H1 (cell line): ENCODE data around the gene CREB1. TPM values are rescaled to one million over a fixed set of nuclear protein-coding genes. Genes with fewer than 3 reads are reported as not detected.

Experiments
- CTCF ChIA-PET: fragments of 300-600 bp; sonication (Branson Sonifier 250); formaldehyde crosslinking; loops from one replicate; lab custom pipeline; 2021; ENCODE audit not compliant: partially characterized antibody; lab: Charles Lee
- POLR2A ChIA-PET: fragments of 300-600 bp; sonication (Branson Sonifier 250); formaldehyde crosslinking; loops from one replicate; lab custom pipeline; 2021; ENCODE audit warnings: inconsistent platforms; ENCODE audit not compliant: partially characterized antibody; lab: Charles Lee
- DNase-seq, 2 experiments: peaks; one replicate each; pipeline versions ENCODE4 v3.0.0 to v3.0.0-alpha.2; 2010 to 2022; ENCODE audit warnings: low spot score in 2 of 2, low read depth in 1 of 2, mixed read lengths in 1 of 2
- FAIRE-seq: peaks from 2 replicates; lab custom pipeline; 2011; peaks lifted over from hg19 to GRCh38; lab: Jason Lieb, UNC
- H2AFZ ChIP-seq: 2 replicates; pipeline ENCODE4 v1.8.1; 2012; ENCODE audit warnings: low read length, inconsistent platforms
- H2AK5ac ChIP-seq: 2 replicates; pipeline ENCODE4 v1.6.1; 2013; ENCODE audit warnings: low read depth, low read length
- H2BK120ac ChIP-seq: replicated peaks from 2 replicates; pipeline ENCODE3; 2013; ENCODE audit warnings: low read depth, low read length, inconsistent platforms
- H2BK12ac ChIP-seq: 2 replicates; pipeline ENCODE4 v1.6.1; 2013; ENCODE audit warnings: low read depth, low read length
- H2BK15ac ChIP-seq: 2 replicates; pipeline ENCODE4 v1.6.1; 2013; ENCODE audit warnings: low read length
- H2BK20ac ChIP-seq: 2 replicates; pipeline ENCODE4 v1.6.1; 2013; ENCODE audit warnings: low read length
- H2BK5ac ChIP-seq: 2 replicates; pipeline ENCODE4 v1.6.1; 2013; ENCODE audit warnings: low read depth, low read length
- H3K14ac ChIP-seq: 2 replicates; pipeline ENCODE4 v1.6.1; 2013; ENCODE audit warnings: inconsistent platforms; ENCODE audit not compliant: insufficient read length
- H3K18ac ChIP-seq: 2 replicates; pipeline ENCODE4 v1.6.1; 2013; ENCODE audit warnings: low read length; ENCODE audit errors: extremely low read depth
- H3K23ac ChIP-seq: 2 replicates; pipeline ENCODE4 v1.6.1; 2013; ENCODE audit warnings: inconsistent platforms; ENCODE audit not compliant: insufficient read length
- H3K23me2 ChIP-seq: 2 replicates; pipeline ENCODE4 v1.6.1; 2013; ENCODE audit warnings: low read depth, low read length
- H3K27ac ChIP-seq: 2 replicates; pipeline ENCODE4 v1.6.1; 2011; ENCODE audit warnings: low read depth, low read length, inconsistent platforms
- H3K27me3 ChIP-seq, 4 experiments: replicated peaks in 1 of 4; 1 replicate in 1 of 4; 2 replicates in 3 of 4; pipeline versions ENCODE4 v1.6.1 to v1.8.1; 2011 to 2013; ENCODE audit warnings: low read length in 3 of 4, mild to moderate bottlenecking in 3 of 4, inconsistent platforms in 2 of 4, mixed read lengths in 2 of 4, moderate library complexity in 1 of 4; ENCODE audit not compliant: control insufficient read depth in 3 of 4, insufficient read depth in 3 of 4; ENCODE audit errors: extremely low read depth in 1 of 4
- H3K36me3 ChIP-seq, 4 experiments: 2 replicates each; pipeline versions ENCODE4 v1.6.1 to v1.8.1; 2011 to 2013; ENCODE audit warnings: mild to moderate bottlenecking in 4 of 4, low read length in 3 of 4, moderate library complexity in 2 of 4, control low read depth in 1 of 4, inconsistent platforms in 1 of 4; ENCODE audit not compliant: insufficient read depth in 4 of 4, control insufficient read depth in 2 of 4
- H3K4ac ChIP-seq: replicated peaks from 2 replicates; pipeline ENCODE3; 2013; ENCODE audit warnings: low read length, low read depth, mixed read lengths, inconsistent platforms; ENCODE audit not compliant: insufficient read length
- H3K4me1 ChIP-seq, 4 experiments: replicated peaks in 1 of 4; 1 replicate in 1 of 4; 2 replicates in 3 of 4; pipeline versions ENCODE4 v1.6.1 to v1.8.1; 2011 to 2013; ENCODE audit warnings: low read length in 3 of 4, inconsistent platforms in 2 of 4, mixed read lengths in 1 of 4; ENCODE audit not compliant: insufficient read depth in 4 of 4, control insufficient read depth in 3 of 4
- H3K4me2 ChIP-seq, 2 experiments: 2 replicates each; pipeline versions ENCODE4 v1.6.1 to v1.8.1; 2011 to 2013; ENCODE audit warnings: low read depth in 2 of 2, low read length in 2 of 2, control low read depth in 1 of 2, inconsistent platforms in 1 of 2, mild to moderate bottlenecking in 1 of 2; ENCODE audit not compliant: insufficient read depth in 1 of 2
- H3K4me3 ChIP-seq, 4 experiments: fragments of 200-600, 300-600 bp in 1 of 4; sonication (generic), shearing (Covaris generic), sonication (Bioruptor Twin) in 1 of 4; 2 replicates each; pipeline versions ENCODE4 v1.5.1 to v1.8.1; 2011 to 2016; ENCODE audit warnings: low read length in 4 of 4, low read depth in 3 of 4, control low read depth in 2 of 4, inconsistent platforms in 2 of 4, mild to moderate bottlenecking in 2 of 4, mixed read lengths in 1 of 4, moderate library complexity in 1 of 4; ENCODE audit not compliant: insufficient read depth in 2 of 4; ENCODE audit errors: extremely low read depth in 1 of 4
- H3K56ac ChIP-seq: replicated peaks from 2 replicates; pipeline ENCODE3; 2013; ENCODE audit warnings: low read depth, mild to moderate bottlenecking, mixed read lengths, low read length, inconsistent platforms; ENCODE audit not compliant: insufficient read length
- H3K79me1 ChIP-seq: 2 replicates; pipeline ENCODE4 v1.6.1; 2013; ENCODE audit warnings: low read depth, low read length, control low read depth
- H3K79me2 ChIP-seq, 2 experiments: 2 replicates each; pipeline versions ENCODE4 v1.6.1 to v1.8.1; 2012 to 2013; ENCODE audit warnings: low read length in 2 of 2, mild to moderate bottlenecking in 2 of 2, inconsistent platforms in 1 of 2; ENCODE audit not compliant: insufficient read depth in 2 of 2, control insufficient read depth in 1 of 2
- H3K9ac ChIP-seq, 4 experiments: replicated peaks in 1 of 4; 1 replicate in 1 of 4; 2 replicates in 3 of 4; pipeline versions ENCODE4 v1.6.1 to v1.8.1; 2011 to 2013; ENCODE audit warnings: low read depth in 3 of 4, low read length in 3 of 4, control low read depth in 2 of 4, mild to moderate bottlenecking in 2 of 4, moderate library complexity in 2 of 4, inconsistent platforms in 1 of 4; ENCODE audit errors: extremely low read depth in 1 of 4
- H3K9me3 ChIP-seq, 2 experiments: 2 replicates each; pipeline versions ENCODE4 v1.6.1 to v1.8.1; 2012 to 2013; ENCODE audit warnings: mild to moderate bottlenecking in 2 of 2, moderate library complexity in 2 of 2, control low read depth in 1 of 2, inconsistent platforms in 1 of 2, low read depth in 1 of 2, low read length in 1 of 2, mixed read lengths in 1 of 2; ENCODE audit not compliant: insufficient read depth in 2 of 2
- H4K20me1 ChIP-seq, 2 experiments: replicated peaks in 1 of 2; 2 replicates each; pipeline versions ENCODE3 to v1.8.1; 2011 to 2013; ENCODE audit warnings: inconsistent platforms in 2 of 2, low read length in 2 of 2, mild to moderate bottlenecking in 1 of 2; ENCODE audit not compliant: insufficient read depth in 2 of 2, control insufficient read depth in 1 of 2
- H4K5ac ChIP-seq: 2 replicates; pipeline ENCODE4 v1.6.1; 2013; ENCODE audit warnings: low read length, low read depth, mixed read lengths, inconsistent platforms; ENCODE audit not compliant: insufficient read length
- H4K8ac ChIP-seq: 2 replicates; pipeline ENCODE4 v1.8.0; 2013; ENCODE audit warnings: mild to moderate bottlenecking, moderate library complexity, low read length, inconsistent platforms; ENCODE audit not compliant: insufficient read depth; ENCODE audit errors: extremely low read depth
- H4K91ac ChIP-seq: replicated peaks from 2 replicates; pipeline ENCODE3; 2013; ENCODE audit warnings: low read length, mixed read lengths, inconsistent platforms; ENCODE audit not compliant: insufficient read length
- NANOG ChIP-seq: IDR thresholded peaks from 2 replicates; pipeline ENCODE4 v1.6.1; 2011; ENCODE audit warnings: low read length, low read depth, mild to moderate bottlenecking, inconsistent platforms; ENCODE audit not compliant: insufficient read depth, poor library complexity, severe bottlenecking
- RBBP5 ChIP-seq: IDR thresholded peaks from 2 replicates; pipeline ENCODE4 v1.7.1; 2012; ENCODE audit warnings: low read depth, mild to moderate bottlenecking, inconsistent platforms, low read length, moderate library complexity, borderline replicate concordance
- SRF ChIP-seq: IDR thresholded peaks from 2 replicates; pipeline ENCODE4 v1.6.1; 2011; ENCODE audit warnings: mild to moderate bottlenecking, low read depth, low read length, moderate library complexity
- polyA plus RNA-seq, 7 experiments: library from polyadenylated mRNA; depleted of rRNA in 3 of 7; stranded (reverse) in 5 of 7; unstranded in 2 of 7; fragments of >200 nt in 5 of 7; fragments of 200-250 nt in 2 of 7; gene quantifications; 1 replicate in 5 of 7; 2 replicates in 1 of 7; 4 replicates in 1 of 7; pipeline versions ENCODE4 v1.2.1 to v1.2.3, GENCODE V29; 2011 to 2013; ENCODE audit warnings: missing spikeins in 2 of 7, mixed read lengths in 2 of 7
- total RNA-seq: library from RNA; stranded (reverse); fragmentation: NEBNext Ultra II Directional; extraction: Animal tissue kit (Norgen Biotek cat#: 25700); gene quantifications from 2 replicates; pipeline ENCODE4 v1.2.1, GENCODE V29; 2021

CREB1 gene
- total and polyA plus RNA-seq, 2 of the 8 experiments (the other 6 are each of a cell fraction or from before 2014, with no cell fraction given), result 46.3 to 99.0 TPM

GRCh38 chr2:207589143-207589542, 59.4 kb downstream of the CREB1 start:
- no peak overlapping the region for H4K8ac ChIP-seq
- H3K14ac ChIP-seq, result no peak overlapping the region
- peaks cover 11 to 71% (median 26%) of the 10 kb centered on the region in 4 experiments for H3K36me3 ChIP-seq
- no peak overlapping the region for H3K56ac ChIP-seq
- H3K4ac ChIP-seq, result no peak overlapping the region
- H3K4me2 ChIP-seq, result no peak overlapping the region
- H3K18ac ChIP-seq, result no peak overlapping the region
- no peak overlapping the region for H2BK5ac ChIP-seq
- POLR2A ChIA-PET, result interaction anchor here (1.3 kb wide), 1 partner anchor 18 kb away, joined by 3 read pairs; no protein-coding TSS in a partner anchor
- no peaks in the 10 kb centered on the region for H3K27me3 ChIP-seq
- H3K23ac ChIP-seq, result no peak overlapping the region
- DNase-seq (no peak), FAIRE-seq (no peak)
- no peak overlapping the region for H2BK120ac ChIP-seq
- H2BK12ac ChIP-seq, result no peak overlapping the region
- H2BK15ac ChIP-seq, result no peak overlapping the region
- H3K23me2 ChIP-seq, result no peaks in the 10 kb centered on the region; the same call in 1 of the 2 replicates
- no peak overlapping the region for H4K91ac ChIP-seq
- H3K79me2 ChIP-seq, result peaks cover 0 to 2% of the 10 kb centered on the region in 2 experiments; a peak in 1 of 4 replicates
- TF ChIP-seq RBBP5 (no peak), NANOG (no peak), SRF (peak; percentile 25; the same call in 1 of the 2 replicates)
- no peak overlapping the region for H2AK5ac ChIP-seq
- H2BK20ac ChIP-seq, result no peak overlapping the region
- no peak overlapping the region for H2AFZ ChIP-seq
- CTCF ChIA-PET, result no interaction called here
- no peaks in the 10 kb centered on the region for H3K4me1 ChIP-seq
- no peaks in the 10 kb centered on the region for H3K79me1 ChIP-seq
- H4K20me1 ChIP-seq, result peaks cover 0 to 1% of the 10 kb centered on the region in 2 experiments
- H3K9me3 ChIP-seq, result no peaks in the 10 kb centered on the region; a peak in 1 of 4 replicates
- no peak overlapping the region for H3K4me3 ChIP-seq
- no peak overlapping the region for H3K27ac ChIP-seq
- no peak overlapping the region for H4K5ac ChIP-seq
- no peak overlapping the region for H3K9ac ChIP-seq
